ENCODE results near the gene PROM1. TPM values are rescaled to one million over a fixed set of nuclear protein-coding genes. Genes with fewer than 3 reads are reported as not detected.

Gene PROM1
- total RNA-seq, 1 donor from 2014 or later, result 7.2 TPM

- no peak for DNase-seq (ENCODE audit: low spot score in 2 of 2)
- Histone ChIP-seq H3K4me1 (peaks cover 0 to 6% of the 10 kb centered on the region in 2 donors), H3K9me3 (no peaks in the 10 kb centered on the region), H3K27ac (no peak overlapping the region), H3K36me3 (no peaks in the 10 kb centered on the region), H3K27me3 (no peaks in the 10 kb centered on the region), H3K4me3 (no peak overlapping the region)
- no peak for TF ChIP-seq CTCF (IDR thresholded peaks at IDR 0.05)
- intact Hi-C loops (cut with DNase I), result no loop called here
These were observed 23.1 kb upstream of the PROM1 start for GRCh38 chr4:16106956-16107355.

GRCh38 chr4:16104520-16104919, 20.7 kb upstream of the PROM1 start:
- Histone ChIP-seq H3K27me3 (no peaks in the 10 kb centered on the region), H3K4me3 (no peak overlapping the region), H3K4me1 (peaks cover 0 to 6% of the 10 kb centered on the region in 2 donors), H3K27ac (peak overlapping the region; percentile 4 to 37), H3K9me3 (no peaks in the 10 kb centered on the region), H3K36me3 (no peaks in the 10 kb centered on the region)
- TF ChIP-seq CTCF (IDR thresholded peaks at IDR 0.05), result no peak
- DNase-seq (ENCODE audit: low spot score in 2 of 2), result no peak
- intact Hi-C loops (cut with DNase I), result no loop called here

- TF ChIP-seq CTCF (IDR thresholded peaks at IDR 0.05), result no peak
- no peak for DNase-seq (ENCODE audit: low spot score in 2 of 2)
- Histone ChIP-seq H3K9me3 (no peaks in the 10 kb centered on the region), H3K4me1 (peaks cover 0 to 6% of the 10 kb centered on the region in 2 donors), H3K27me3 (no peaks in the 10 kb centered on the region), H3K36me3 (no peaks in the 10 kb centered on the region), H3K4me3 (no peak overlapping the region), H3K27ac (no peak overlapping the region)
- intact Hi-C loops (cut with DNase I), result no loop called here
These were observed 18.5 kb upstream of the PROM1 start for GRCh38 chr4:16102356-16102755.

GRCh38 chr4:16100833-16101232, 17.0 kb upstream of the PROM1 start:
- intact Hi-C loops (cut with DNase I), result no loop called here
- H3K36me3 ChIP-seq, result no peaks in the 10 kb centered on the region
- H3K9me3 ChIP-seq, result no peaks in the 10 kb centered on the region
- no peak overlapping the region for H3K27ac ChIP-seq
- peaks cover 0 to 6% of the 10 kb centered on the region in 2 donors for H3K4me1 ChIP-seq
- TF ChIP-seq CTCF (IDR thresholded peaks at IDR 0.05), result no peak
- DNase-seq (ENCODE audit: low spot score in 2 of 2), result no peak
- no peak overlapping the region for H3K4me3 ChIP-seq
- no peaks in the 10 kb centered on the region for H3K27me3 ChIP-seq

GRCh38 chr4:16092682-16093319, 9.0 kb upstream of the PROM1 start:
- DNase-seq (ENCODE audit: low spot score in 2 of 2), result no peak
- Histone ChIP-seq H3K27ac (no peak overlapping the region), H3K27me3 (no peaks in the 10 kb centered on the region), H3K4me3 (no peak overlapping the region), H3K4me1 (no peaks in the 10 kb centered on the region), H3K9me3 (no peaks in the 10 kb centered on the region), H3K36me3 (no peaks in the 10 kb centered on the region)
- TF ChIP-seq CTCF (IDR thresholded peaks at IDR 0.05), result no peak
- intact Hi-C loops (cut with DNase I), result no loop called here

Measured in ascending aorta (tissue), 2 donors.